M059J (cell line): ENCODE data around the gene CROCC2. TPM values are rescaled to one million over a fixed set of nuclear protein-coding genes. Genes with fewer than 3 reads are reported as not detected.
"Not testable (repeated sequence)": the region's sequence is repeated elsewhere in the genome, so short reads cannot be mapped to it uniquely, and the experiment has no call there.

Experiments used
- DNase-seq: peaks from one replicate; pipeline ENCODE4 v3.0.0-alpha.2; 2012; ENCODE audit warnings: low read depth
- total RNA-seq: library from RNA; depleted of rRNA; stranded (reverse); fragments of >200 nt; shearing (Covaris generic); gene quantifications from 2 replicates; pipeline ENCODE4 v1.2.3, GENCODE V29; 2014

CROCC2 gene
- total RNA-seq, 1 experiment from 2014 or later, result not detected

DNA sequence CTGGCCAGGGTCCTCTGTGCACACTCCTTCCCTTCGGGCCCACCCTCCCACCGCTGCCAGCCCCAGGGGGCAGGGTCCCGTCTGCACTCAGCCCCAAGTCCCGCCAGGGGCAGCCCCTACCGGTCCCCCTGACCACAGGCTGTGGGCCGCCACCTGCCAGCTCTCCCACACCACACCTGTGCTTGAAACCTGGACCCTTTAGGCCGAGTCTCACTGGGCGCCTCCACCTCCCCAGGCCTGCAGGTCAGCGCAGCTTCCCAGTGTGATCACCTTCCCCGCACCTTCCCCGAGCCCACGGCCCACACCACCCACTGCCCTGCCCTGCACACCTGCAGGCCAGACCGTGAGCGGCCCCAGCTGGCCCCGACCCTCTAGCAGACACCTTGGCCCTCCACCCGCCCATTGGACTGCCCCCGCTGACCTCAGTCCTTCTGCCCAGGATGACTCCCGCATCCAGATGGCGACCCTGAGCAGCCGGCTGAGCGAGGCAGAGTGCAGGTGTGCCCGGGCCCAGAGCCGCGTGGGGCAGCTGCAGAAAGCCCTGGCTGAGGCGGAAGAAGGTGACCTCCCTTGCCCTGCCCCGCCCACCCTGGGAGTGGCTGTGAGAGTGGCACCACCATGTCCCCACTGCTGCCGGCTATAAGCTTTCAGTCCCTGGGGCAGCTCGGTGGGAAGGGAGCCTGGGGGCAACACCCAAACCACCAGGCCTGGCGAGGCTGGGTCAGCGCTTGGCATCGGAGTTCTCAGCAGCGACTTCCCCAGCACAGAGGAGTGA lies 61.0 kb downstream of the CROCC2 start:
- DNase-seq, result no peak

- DNase-seq, result no peak
These were observed 61.8 kb downstream of the CROCC2 start for GRCh38 chr2:240967681-240968621.

DNA sequence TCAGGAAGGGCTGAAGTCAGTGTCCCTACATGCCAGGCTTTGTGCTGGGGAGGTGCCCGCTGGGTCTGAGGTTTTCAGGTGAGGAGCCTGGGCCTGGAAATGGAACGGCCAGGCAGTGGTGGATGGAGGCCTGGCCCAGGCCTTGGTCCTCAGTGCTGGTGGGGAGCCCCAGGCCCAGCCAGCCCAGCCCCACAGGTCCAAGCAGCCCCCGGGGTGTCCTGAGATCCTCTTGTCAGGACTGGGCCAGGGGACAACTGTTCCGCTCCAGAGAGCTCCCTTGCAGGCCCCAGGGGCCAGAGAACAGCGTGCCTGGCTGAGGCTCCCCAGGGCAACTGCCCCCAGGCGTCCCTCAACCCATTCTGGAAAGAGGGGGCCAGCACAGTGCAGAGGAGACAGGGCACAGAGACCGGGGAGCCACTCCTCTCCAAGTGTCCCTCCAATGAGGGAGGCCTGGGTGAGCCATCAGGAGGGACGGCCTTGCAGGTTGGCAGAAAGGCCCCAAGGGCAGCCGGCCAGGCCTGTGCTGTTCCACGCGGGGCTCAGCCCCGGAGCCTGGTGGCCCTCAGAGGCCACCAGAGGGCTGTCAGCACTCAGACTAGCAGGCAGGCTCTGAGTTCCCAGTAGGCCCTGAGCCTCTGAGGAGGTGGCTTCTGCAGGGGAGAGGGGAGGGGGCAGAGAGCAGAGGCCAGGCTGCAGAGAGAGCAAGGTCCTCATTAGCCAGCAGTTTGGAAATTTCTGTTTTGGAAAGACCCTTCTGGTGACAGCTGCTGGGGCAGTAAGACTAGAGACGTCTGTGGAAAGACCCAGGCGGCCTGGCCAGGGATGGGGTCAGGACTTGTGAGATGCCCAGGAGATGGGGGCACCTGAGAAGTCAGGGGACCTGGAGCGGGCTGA lies 62.8 kb downstream of the CROCC2 start:
- DNase-seq, result no peak

DNA sequence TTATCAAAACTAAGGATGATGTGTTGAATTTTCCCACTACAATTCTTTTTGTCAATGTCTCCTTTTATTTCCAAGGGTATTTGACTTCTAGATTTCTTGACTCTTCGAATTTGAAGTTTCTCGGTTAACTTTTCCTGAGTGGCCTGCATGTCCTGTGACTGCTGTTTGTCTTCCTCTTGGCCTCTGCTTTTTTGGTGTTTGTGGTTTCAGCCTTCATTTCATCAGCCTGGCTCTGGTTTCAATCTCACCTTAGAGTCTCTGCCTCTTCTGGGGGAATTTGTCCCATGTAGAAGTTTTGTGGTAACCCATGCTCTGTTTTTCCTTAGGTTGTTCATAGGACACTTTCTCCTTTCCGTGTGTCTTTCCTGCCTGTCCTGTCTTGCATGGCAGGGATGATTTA lies 64.0 kb downstream of the CROCC2 start:
- no peak for DNase-seq

DNA sequence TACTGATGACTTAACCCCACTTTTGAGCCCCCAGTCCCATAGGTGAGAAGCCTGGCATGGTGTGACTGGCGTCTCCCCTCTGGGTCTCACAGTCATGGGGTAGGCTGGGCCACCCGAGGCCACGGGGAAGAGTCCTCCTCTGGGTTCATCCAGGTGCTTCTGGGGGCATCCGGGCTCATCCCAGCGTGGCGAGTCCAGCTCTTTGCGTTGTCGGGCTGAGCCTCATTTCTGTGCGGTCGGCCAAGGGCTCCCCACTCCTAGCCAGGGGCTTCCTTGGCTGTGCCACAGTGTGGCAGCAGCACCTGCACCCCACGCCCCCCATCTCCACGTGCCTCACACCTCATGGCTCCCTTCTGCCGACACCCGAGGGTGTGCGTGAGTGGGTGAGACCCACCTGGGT lies 64.7 kb downstream of the CROCC2 start:
- DNase-seq, result no peak

DNA sequence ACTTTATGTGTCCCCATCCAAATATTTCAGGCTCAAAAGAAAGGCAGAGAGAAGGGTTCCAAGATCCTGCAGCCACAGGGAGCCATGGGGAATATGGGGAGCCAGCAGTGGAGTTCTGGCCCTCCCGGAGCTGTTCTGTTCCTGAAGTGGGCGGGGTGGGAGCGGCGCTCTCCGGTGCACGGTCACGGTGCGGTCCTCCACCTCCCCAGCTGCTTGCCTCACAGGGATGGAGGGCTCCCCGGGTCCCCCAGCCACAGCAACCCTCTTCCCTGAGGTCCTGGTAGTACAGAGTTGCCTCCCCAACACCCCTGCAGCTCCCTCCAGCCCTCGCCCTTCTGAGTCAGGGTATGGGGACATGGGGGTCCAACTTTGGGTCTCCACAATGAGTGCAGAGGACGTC lies 66.1 kb downstream of the CROCC2 start:
- no peak for DNase-seq

DNA sequence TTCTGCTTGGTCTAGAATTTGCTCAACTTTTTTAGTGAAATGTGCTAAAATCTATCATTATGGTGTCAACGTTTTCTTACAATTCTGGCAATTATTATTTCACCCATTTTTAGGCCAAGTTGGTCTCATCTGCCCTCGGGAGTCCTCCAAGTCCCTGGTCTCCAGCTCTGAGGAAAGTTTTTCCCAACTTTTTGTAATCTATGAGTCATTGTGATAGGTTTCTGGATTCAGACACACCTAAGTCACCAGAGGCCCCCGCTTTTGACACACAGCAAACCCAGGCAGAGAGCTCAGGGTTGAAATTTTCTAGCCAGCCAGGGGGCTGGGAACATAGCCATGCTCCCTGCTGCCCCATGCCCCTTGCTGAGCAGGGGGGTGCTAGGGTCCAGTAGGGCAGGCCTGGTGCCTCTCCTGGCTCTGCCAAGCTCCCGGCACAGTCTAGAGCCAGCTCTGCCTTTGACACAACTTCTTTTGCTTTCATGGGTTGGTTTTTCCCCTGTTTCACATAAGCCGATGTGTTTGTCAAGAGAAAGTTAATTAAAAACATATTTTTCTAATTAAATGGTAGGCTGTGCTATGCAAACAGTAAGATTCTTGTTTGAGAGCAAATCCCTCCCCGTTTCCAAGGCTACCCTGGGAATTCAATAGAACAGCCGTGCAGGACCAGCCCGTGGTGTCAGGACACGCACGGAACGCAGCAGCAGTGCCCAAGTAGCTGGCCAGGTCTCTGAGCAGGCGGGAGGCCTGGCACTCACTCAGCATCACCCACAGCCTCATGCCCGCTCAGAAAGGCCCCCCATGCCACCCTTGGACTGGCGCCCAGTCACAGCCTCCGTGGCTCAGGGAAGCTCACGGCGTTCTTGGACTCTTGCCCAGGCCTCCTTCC lies 66.7 kb downstream of the CROCC2 start:
- no peak for DNase-seq

DNA sequence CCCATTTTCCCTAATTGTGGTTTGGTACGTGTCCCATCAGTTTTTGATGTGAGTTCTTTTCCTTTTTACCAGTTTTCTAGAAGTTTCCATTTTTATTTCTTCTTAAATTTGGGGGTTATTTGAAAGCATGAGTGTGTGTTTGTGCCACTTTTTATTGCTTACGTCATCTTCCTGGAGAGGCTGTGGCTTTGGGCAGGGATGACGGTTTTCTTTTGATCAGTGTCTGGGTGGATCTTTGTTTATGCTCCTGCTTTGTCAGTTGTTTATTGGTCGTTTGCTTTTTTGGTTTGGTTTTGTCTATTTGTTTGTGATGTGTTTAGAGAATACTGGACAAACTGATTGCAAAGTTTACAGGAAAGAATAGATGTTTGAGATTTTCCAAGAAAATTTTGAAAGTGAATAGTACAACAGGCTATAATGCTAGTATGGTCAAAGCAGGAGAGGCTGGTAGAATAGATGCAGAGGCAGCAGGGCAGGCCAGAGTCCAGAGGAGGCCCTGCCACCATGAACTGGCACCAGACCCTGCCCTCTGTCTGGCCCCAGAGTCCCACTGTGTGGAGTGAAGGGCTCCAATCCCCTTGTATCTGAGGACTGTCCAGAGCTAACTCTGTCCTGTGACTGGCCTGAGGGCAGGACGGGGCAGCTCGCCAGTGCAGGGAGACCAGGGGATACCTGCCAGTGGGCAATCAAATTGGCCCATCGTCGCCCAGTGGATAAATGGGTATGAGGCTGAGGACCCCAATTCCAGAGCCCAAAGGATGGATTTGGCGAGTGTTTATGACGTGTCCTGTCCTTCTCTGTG lies 68.8 kb downstream of the CROCC2 start:
- no peak for DNase-seq

DNA sequence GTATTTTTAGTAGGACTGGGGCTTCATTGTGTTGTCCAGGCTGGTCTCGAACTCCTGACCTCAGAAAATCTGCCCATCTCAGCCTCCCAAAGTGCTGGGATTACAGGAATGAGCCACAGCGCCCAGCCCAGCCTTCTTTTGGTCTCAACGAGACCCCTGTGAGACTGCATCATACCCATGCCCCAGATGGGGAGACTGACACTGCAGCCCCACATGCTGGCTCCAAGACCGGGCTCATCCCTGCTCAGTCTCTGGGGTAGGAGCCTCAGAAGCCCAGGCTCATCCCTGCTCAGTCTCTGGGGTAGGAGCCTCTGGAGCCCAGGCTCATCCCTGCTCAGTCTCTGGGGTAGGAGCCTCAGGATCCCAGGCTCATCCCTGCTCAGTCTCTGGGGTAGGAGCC lies 69.8 kb downstream of the CROCC2 start:
- not testable (repeated sequence) for DNase-seq

DNA sequence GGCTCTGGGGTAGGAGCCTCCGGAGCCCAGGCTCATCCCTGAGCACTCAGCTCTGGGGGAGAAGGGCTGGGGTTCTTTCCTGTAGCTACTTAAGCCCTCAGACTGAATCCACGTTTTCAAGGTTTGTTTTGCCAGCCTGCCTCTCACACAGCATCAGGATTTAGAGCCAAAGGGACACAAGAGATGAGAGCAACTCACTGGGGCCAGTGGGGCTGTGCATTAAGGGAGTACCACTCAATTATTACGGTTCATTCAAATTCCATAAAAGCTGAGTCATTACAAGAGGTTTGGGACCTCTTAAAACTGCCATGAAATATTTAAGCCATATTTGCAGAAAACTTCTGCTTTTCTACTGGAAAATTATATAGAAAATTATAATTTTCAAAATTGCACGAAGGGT lies 75.1 kb downstream of the CROCC2 start:
- DNase-seq, result no peak

DNA sequence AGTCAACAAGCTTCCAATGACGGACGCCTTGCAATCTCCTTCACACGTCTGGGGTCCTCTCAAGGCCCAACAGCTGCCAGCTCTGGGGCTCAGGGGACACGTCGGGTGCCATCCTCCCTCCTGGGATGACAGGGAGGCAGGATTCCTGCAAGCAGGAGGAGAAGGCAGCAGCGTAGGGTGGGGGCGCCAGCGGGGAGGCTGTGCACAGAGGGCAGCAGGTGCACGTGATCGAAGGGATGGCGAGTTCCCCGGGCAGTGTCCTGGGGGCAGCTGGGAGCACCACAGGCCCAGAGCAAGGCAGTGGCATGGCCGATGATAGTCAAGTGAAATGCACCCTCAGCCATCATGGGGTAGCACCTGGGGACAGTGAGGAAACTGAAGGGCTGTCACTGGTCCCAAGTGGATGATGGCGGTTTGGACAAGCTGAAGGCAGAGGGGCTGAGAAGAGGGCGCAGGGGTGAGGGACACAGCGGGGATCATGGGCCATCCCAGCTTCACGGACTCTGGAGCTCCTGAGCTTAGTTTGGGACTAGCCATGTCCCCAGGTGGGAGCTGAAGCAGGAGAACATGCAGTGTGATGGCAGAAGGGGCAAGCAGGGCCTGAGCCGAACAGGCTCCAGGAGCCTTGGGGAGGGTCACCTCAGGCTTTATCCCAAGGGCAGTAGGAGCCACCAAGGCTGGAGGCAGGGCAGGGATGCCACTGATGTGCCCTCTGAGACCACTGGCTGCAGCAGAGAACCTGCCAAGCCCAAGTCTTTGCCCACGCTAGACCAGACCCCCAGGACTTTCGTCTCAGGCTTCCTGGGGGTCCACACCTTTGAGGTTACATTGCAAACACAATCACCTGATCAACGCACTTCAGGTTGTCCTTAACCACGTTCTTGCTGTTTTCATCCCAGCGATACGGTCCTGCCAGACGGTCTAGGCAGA lies 76.0 kb downstream of the CROCC2 start:
- no peak for DNase-seq

GRCh38 chr2:240982821-240983281 lies 76.7 kb downstream of the CROCC2 start:
- DNase-seq, result no peak

DNA sequence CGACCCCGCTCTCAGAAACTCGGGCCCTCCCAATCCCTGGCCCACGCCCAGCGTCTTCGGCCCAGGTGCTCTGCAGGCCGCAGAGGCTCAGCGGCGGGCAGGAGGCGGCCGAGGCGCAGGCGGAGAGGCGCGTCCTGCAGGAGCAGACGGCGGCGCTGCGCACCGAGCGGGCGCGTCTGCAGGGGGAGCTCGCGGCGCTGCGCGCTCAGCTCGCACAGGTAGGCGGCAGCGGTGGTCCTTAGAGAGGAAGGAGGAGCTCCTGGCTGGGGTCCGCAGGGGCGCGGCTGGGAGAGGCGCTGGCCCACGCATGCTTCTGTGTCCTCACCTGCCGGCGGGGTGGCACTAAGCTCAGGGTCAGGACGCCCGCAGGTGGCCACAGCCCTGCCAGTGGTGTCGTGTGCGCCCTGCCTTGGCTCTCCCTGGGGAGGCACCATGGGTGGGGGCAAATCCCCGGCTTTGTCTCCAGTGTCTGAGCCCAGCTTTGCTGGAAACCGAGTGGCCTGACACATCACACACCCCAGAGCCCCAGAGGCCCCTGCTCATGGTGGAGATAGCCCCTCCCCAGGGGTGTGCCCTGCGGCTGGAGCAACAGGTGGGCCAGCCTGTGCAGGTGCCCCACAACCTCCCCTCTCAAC lies 77.3 kb downstream of the CROCC2 start:
- no peak for DNase-seq

- no peak for DNase-seq
These were observed 77.9 kb downstream of the CROCC2 start for GRCh38 chr2:240983996-240984498.

- DNase-seq, result no peak
These were observed 80.0 kb downstream of the CROCC2 start for GRCh38 chr2:240985881-240986786.

DNA sequence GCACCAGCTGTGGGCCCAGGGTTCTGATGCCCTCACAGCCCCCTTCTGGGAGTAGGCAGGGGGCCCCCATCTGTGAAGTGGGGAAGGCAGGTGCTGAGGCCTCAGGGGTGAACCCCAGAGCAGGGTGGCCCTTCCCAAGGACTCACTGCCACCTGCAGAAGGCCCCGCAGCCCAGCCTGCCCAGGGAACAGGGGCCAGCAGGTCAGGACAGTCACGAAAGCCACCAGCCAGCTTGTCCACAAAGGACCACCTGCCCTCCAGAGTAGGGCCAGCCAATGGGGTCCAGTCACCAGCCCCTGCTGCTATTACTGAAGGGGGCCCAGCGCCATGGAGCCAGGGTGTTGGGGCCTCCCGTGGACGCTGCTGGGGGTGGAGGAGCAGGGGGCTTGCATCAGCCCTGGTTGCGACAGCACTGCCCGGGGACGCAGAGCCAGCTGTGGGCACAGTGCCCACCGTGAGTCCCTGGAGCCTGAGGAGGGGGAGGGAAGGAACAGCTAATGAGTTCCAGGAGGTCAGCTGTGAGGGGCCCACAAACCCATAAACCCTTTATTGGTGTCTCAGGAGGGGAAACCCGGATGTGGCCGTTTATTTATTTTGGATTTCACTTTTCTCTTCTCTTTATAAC lies 80.8 kb downstream of the CROCC2 start:
- DNase-seq, result no peak

- DNase-seq, result no peak
These were observed 81.5 kb downstream of the CROCC2 start for GRCh38 chr2:240987588-240987987.
